ENCODE data around the gene SEMA6A. TPM values are rescaled to one million over a fixed set of nuclear protein-coding genes. Genes with fewer than 3 reads are reported as not detected.

Gene SEMA6A
- total RNA-seq, 1 donor from 2014 or later: 2.6 TPM

DNA sequence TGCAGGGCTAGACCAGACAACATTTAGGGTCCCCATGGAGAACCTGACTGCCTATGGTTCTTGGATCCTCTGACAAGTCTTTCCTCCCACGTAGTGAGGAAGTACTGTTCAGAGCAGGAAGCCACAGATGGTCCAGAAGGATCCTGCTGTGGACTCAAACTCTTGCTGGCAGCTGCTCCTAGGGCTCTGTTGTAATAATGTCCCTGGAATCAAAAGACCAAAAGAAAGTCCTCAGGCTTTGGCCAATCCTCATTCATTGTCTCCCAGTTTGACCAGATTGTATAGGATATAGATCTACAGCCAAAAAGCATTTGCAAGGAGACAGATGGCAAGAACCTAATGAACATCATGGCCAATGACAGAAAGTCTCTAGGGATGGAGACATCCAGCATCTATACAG is 53.9 kb downstream of the SEMA6A start:
- Mint-ChIP-seq H3K4me1 (ENCODE audit: unreplicated experiment) (peaks cover under 1% of the 10 kb centered on the region), H3K9me3 (ENCODE audit: unreplicated experiment) (no peaks in the 10 kb centered on the region), H3K27ac (ENCODE audit: unreplicated experiment) (no peak overlapping the region), H3K27me3 (ENCODE audit: unreplicated experiment) (no peaks in the 10 kb centered on the region), H3K4me3 (ENCODE audit: unreplicated experiment) (no peak overlapping the region), H3K36me3 (ENCODE audit: unreplicated experiment) (no peaks in the 10 kb centered on the region)
- TF ChIP-seq, protein P1, sequence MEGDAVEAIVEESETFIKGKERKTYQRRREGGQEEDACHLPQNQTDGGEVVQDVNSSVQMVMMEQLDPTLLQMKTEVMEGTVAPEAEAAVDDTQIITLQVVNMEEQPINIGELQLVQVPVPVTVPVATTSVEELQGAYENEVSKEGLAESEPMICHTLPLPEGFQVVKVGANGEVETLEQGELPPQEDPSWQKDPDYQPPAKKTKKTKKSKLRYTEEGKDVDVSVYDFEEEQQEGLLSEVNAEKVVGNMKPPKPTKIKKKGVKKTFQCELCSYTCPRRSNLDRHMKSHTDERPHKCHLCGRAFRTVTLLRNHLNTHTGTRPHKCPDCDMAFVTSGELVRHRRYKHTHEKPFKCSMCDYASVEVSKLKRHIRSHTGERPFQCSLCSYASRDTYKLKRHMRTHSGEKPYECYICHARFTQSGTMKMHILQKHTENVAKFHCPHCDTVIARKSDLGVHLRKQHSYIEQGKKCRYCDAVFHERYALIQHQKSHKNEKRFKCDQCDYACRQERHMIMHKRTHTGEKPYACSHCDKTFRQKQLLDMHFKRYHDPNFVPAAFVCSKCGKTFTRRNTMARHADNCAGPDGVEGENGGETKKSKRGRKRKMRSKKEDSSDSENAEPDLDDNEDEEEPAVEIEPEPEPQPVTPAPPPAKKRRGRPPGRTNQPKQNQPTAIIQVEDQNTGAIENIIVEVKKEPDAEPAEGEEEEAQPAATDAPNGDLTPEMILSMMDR (IDR thresholded peaks at IDR 0.05): no peak
- DNase-seq (ENCODE audit: extremely low spot score, unreplicated experiment): no peak

DNA sequence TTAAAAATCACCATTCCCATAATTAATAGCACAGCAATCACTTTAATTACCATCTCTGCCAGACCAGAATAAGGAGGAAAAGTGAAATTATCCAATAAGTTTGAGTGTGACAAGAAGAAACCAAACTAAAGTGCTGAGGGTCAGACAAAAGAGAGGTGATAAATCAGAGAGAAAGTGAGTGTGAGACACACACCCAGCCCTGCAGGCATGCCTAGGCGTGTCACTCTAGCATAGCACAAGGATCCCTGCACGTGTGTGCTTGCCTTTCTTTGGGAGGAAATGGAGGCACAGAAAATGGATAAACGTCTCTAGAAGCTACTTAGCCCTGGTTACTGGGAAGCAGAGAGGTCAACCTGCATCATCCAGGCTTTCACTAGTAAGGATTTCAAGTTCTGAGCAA is 56.2 kb downstream of the SEMA6A start:
- Mint-ChIP-seq H3K4me1 (ENCODE audit: unreplicated experiment) (peaks cover 6% of the 10 kb centered on the region), H3K27me3 (ENCODE audit: unreplicated experiment) (no peaks in the 10 kb centered on the region), H3K4me3 (ENCODE audit: unreplicated experiment) (no peak overlapping the region), H3K36me3 (ENCODE audit: unreplicated experiment) (no peaks in the 10 kb centered on the region), H3K27ac (ENCODE audit: unreplicated experiment) (no peak overlapping the region), H3K9me3 (ENCODE audit: unreplicated experiment) (no peaks in the 10 kb centered on the region)
- TF ChIP-seq, protein P1 (IDR thresholded peaks at IDR 0.05): no peak
- no peak for DNase-seq (ENCODE audit: extremely low spot score, unreplicated experiment)

DNA sequence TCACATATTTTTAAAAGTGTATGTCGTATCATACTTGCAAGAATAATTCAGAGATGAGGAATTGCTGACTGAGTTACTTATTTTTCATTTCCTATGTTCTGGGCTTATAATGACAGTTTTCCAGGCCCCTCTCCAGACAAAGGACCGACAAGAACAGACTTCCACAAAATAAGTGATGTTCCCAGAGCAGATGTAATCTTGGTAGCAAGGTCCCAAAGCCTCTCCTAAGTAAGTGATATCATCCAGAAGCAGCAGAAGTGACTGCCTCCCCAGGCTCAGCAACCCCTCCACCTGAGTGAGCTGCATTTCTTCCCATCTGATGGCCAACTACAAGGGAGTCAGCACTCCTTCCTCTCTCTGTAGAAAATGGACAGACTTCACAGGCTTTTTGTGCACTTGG is 57.1 kb downstream of the SEMA6A start:
- no peaks in the 10 kb centered on the region for H3K27me3 Mint-ChIP-seq (ENCODE audit: unreplicated experiment)
- peaks cover 6% of the 10 kb centered on the region for H3K4me1 Mint-ChIP-seq (ENCODE audit: unreplicated experiment)
- TF ChIP-seq, protein P1 (IDR thresholded peaks at IDR 0.05): no peak
- no peak overlapping the region for H3K27ac Mint-ChIP-seq (ENCODE audit: unreplicated experiment)
- no peak for DNase-seq (ENCODE audit: extremely low spot score, unreplicated experiment)
- H3K9me3 Mint-ChIP-seq (ENCODE audit: unreplicated experiment): no peaks in the 10 kb centered on the region
- H3K4me3 Mint-ChIP-seq (ENCODE audit: unreplicated experiment): no peak overlapping the region
- no peaks in the 10 kb centered on the region for H3K36me3 Mint-ChIP-seq (ENCODE audit: unreplicated experiment)

DNA sequence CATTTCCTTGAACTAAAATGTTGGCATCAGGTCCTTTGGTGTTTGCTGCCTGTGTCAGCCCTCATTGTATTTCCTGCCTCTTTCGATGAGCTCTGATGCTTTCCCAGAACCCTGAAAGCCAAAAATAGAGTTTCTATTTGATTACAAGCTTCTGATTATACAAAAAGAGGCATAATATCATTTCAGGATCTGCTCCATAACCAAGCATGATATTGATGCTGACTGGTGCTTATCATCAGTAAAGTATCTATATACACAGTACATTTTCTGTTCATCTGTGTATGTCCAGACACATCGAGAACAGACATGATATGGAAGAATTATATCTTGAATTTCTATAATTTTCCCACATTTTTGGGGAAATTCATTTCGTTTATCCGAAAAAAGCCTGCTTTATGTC is 58.6 kb downstream of the SEMA6A start:
- no peak for DNase-seq (ENCODE audit: extremely low spot score, unreplicated experiment)
- Mint-ChIP-seq H3K36me3 (ENCODE audit: unreplicated experiment) (no peaks in the 10 kb centered on the region), H3K9me3 (ENCODE audit: unreplicated experiment) (no peaks in the 10 kb centered on the region), H3K27me3 (ENCODE audit: unreplicated experiment) (no peaks in the 10 kb centered on the region), H3K27ac (ENCODE audit: unreplicated experiment) (no peak overlapping the region), H3K4me3 (ENCODE audit: unreplicated experiment) (no peak overlapping the region), H3K4me1 (ENCODE audit: unreplicated experiment) (peaks cover 6% of the 10 kb centered on the region)
- TF ChIP-seq, protein P1 (IDR thresholded peaks at IDR 0.05): no peak

DNA sequence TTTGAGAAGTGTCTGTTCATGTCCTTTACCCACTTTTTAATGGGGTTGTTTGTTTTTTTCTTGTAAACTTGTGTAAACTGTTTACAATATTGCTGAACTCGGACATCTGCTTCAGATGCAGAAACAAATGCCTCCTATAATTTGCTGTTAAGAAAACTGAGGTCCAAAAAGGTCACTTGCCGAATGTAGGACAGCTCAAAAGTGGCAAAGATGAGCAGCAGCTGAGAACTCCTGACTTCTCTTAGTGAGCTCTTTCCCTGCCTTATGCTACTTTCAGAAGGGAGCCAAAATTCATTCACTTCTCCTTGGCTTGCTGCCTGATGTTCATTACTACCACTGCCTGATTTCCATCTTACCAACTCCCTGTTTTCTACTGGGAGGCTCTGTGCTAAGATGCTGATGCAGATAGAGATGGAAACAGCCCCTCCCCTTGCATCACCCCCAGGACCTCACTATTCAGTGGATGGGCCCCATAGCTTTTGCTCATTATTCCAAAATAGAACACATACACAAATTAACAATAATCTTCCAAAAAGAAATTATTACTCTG is 60.1 kb downstream of the SEMA6A start:
- Mint-ChIP-seq H3K27me3 (ENCODE audit: unreplicated experiment) (no peaks in the 10 kb centered on the region), H3K27ac (ENCODE audit: unreplicated experiment) (no peak overlapping the region), H3K9me3 (ENCODE audit: unreplicated experiment) (no peaks in the 10 kb centered on the region), H3K4me1 (ENCODE audit: unreplicated experiment) (peaks cover 6% of the 10 kb centered on the region), H3K4me3 (ENCODE audit: unreplicated experiment) (no peak overlapping the region), H3K36me3 (ENCODE audit: unreplicated experiment) (no peaks in the 10 kb centered on the region)
- TF ChIP-seq, protein P1 (IDR thresholded peaks at IDR 0.05): no peak
- no peak for DNase-seq (ENCODE audit: extremely low spot score, unreplicated experiment)

Measured in osteocyte (in vitro differentiated cells).